ENCODE results near the gene CDR2.
"Not testable (repeated sequence)": the region's sequence is repeated elsewhere in the genome, so short reads cannot be mapped to it uniquely, and the experiment has no call there.

Gene CDR2

DNA sequence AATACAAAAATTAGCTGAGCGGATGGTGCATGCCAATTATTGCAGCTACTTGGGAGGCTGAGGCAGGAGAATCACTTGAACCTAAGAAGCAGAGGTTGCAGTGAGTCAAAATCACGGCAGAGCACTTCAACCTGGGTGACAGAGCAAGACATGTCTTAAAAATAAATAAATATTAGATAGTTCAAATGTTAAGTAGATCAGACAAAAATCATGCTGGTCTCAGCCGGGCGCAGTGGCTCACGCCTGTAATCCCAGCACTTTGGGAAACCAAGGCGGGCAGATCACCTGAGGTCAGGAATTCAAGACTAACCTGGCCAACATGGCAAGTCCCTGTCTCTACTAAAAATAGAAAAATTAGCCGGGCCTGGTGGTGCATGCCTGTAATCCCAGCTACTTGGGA, 73.0 kb downstream of the CDR2 start:
- not testable (repeated sequence) for DNase-seq

- peak; percentile 46 for DNase-seq
These were observed 73.9 kb downstream of the CDR2 start for GRCh38 chr16:22300427-22301071.

DNA sequence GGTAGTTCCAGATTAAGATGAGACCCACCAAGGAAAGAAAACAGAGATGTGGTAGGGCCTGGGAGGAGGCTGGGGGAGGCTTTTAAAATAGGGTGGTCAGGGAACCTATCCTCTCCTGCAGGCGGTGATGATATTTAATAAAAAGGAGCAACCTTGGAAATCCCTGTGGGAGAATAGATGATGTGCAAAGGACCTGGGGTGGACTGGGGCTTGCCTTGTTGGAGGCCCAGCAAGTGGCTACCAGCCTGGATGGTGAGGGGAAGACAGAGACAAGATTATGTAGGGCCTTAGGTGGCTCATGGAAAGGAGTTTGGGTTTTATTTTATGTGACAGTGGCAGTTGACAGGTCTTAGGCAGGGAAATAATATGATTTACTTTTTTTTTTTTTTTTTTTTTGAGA, 75.4 kb downstream of the CDR2 start:
- no peak for DNase-seq

DNA sequence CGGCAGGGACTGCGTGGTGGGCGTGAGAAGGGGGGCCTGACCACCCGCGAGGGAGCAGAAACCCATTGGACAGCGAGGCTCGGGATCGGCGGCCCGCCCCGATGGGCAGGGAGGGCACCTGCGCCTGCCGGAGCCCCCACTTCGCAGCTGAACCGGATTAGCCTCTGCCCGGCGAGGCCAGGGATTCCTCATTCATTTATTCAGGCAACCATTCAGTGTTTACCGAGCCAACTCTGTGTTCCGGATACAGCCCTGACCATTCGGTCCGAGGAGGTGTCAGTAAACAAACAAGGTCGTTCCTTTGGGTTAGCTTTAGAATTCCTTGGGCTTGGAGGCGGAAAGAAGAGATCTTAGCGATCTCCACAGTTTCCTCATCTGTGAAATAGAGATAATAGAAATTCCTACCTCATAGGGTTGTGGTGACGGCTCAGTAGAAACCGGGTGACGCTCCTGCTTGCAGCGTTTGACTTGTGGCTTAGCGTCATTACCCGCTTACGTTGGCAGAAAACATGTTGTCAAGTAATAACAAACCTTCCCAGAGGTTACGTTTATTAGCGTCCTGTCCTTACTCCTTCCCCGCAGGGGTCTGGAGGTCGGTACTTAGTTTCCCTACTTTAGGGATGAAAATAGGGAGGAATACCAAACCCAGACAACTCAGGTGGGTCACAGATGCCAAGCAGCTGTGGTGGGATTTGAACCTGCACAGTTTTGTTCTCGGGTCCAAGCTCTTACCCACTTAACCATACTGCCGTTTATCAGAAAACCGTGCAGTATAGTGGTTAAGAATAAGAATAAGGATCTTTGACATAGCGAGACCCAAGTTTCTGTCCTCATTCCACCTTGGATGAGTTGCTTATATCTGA, 76.3 kb downstream of the CDR2 start:
- DNase-seq: peak; percentile 69

GRCh38 chr16:22297114-22297870, 77.1 kb downstream of the CDR2 start, which contains the start of gene POLR3E:
Gene POLR3E, plus strand, starts transcription at chr16:22297409. Its CDS starts 5,560 bp downstream, at chr16:22302969.
- DNase-seq: peak; percentile 100

GRCh38 chr16:22296225-22297113, 78.0 kb downstream of the CDR2 start:
- no peak for DNase-seq
